HG03108 (cell line): ENCODE results near the gene FBXL20.
"Not testable (repeated sequence)": the region's sequence is repeated elsewhere in the genome, so short reads cannot be mapped to it uniquely, and the experiment has no call there.

Experiments
- ATAC-seq: cut with Tn5 transposase; IDR thresholded peaks from one replicate; pipeline ENCODE4 v1.9.1; 2021; ENCODE audit warnings: moderate library complexity; ENCODE audit not compliant: unreplicated experiment

The FBXL20 gene

DNA sequence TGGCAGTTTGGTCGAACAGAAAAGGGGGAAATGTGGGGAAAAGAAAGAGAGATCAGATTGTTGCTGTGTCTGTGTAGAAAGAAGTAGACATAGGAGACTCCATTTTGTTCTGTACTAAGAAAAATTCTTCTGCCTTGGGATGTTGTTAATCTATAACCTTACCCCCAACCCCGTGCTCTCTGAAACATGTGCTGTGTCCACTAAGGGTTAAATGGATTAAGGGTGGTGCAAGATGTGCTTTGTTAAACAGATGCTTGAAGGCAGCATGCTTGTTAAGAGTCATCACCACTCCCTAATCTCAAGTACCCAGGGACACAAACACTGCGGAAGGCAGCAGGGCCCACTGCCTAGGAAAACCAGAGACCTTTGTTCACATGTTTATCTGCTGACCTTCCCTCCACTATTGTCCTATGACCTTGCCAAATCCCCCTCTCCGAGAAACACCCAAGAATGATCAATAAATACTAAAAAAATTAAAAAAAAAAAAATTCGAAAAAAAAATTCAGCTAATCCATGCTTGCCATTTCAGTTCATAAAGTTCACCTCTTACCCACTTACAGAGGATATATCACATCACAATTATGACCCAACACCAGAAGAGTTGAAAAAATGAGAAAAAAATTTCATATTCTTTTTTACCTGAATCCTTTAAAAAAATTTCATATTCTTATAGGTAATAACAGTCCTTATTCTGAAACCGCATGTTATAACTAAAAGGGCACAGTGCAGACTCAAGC lies 67.2 kb downstream of the FBXL20 start:
- ATAC-seq = not testable (repeated sequence)

DNA sequence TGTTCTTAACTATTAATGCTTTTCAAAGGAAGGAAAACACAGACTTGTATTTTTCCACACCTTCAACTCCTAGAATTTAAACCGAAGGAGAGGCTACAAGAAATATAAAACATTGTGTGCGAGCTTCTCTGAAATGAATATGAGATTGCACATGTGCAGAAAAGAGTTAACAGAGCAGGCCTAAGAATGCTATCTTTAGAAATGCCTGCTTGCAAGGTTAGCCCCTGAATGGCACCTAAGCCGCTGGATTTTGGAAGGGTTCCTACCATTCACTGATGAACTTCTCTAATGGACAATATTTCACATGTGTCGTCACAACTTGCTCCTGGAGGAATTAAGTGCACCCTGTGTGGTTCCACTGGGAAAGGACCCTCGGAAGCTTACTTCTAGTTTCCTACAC lies 69.3 kb downstream of the FBXL20 start:
- no peak for ATAC-seq

DNA sequence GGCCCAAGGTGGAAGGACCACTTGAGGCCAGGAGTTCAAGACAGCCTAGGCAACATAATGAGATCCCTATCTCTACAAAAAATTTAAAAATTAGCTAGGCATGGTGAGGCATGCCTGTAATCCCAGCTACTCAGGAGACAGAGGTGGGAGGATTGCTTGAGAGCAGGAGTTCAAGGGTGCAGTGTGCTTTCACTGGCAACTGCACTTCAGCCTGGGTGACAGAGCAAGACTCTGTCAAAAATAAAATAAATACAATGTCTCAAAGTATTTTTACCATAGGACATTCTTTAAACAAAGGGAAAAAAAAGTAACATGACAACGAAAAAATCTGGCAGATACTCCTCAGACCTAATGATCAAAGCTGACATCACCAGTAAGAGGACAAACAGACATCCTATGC lies 72.6 kb downstream of the FBXL20 start:
- no peak for ATAC-seq

DNA sequence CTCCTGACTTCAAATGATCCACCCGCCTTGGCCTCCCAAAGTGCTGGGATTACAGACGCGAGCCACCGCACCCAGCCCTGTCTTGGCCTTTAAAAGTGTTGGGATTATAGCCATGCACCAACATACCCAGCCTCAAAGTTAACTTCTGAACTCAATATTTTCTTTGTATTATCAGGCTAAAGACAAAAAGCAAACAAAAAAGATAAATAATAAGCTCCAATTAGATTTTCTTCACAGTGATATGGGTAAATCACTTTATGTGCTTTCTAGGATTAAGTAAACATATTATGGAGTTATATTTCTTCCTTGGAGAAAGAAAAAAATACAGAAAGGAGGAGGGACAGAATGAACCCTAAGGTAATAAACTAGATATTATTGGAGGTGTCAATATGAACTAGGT lies 74.3 kb downstream of the FBXL20 start:
- no peak for ATAC-seq

GRCh38 chr17:39325528-39326240 lies 75.7 kb downstream of the FBXL20 start:
- ATAC-seq = no peak

DNA sequence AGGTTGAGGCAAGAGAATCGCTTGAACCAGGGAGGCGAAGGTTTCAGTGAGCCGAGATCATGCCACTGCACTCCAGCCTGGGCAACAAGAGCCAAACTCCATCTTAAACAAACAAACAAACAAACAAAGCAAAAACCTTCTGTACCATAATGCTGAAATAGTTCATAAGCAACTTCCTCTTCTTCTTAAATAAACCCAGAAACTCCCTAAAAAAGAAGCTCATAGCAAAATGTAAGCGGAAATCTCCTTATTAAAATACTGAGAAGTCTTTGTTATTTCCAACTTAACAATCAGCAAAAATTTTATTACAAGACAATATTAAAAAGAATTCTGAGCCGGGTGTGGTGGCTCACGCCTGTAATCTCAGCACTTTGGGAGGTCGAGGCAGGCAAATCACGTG lies 82.8 kb downstream of the FBXL20 start:
- ATAC-seq = no peak

- no peak for ATAC-seq
Observed at GRCh38 chr17:39306509-39307212, 94.8 kb downstream of the FBXL20 start.

GRCh38 chr17:39305978-39306377 lies 95.4 kb downstream of the FBXL20 start:
- ATAC-seq = no peak

DNA sequence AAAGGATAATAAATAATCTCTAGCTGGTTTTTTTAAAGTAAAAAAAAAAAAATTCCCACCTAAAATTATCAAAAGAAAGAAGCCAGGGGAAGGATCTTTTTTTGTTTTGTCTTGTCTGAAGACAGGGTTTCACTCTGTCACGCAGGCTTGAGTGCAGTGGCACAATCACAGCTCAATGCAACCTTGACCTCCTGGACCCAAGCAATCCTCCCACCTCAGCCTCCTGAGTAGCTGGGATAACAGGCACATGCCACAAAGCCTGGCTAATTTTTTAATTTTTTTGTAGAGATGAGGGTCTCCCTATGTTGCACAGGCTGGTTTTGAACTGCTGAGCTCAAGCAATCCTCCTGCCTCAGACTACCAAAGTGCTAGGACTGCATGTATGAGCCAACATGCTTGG lies 97.2 kb downstream of the FBXL20 start:
- ATAC-seq = no peak

GRCh38 chr17:39294060-39294459 lies 107.4 kb downstream of the FBXL20 start:
- ATAC-seq = no peak

GRCh38 chr17:39292546-39292945 lies 108.9 kb downstream of the FBXL20 start:
- not testable (repeated sequence) for ATAC-seq

- not testable (repeated sequence) for ATAC-seq
Observed at GRCh38 chr17:39286513-39286912, 114.9 kb downstream of the FBXL20 start.

- ATAC-seq = no peak
Observed at GRCh38 chr17:39284685-39285084, 116.7 kb downstream of the FBXL20 start.

GRCh38 chr17:39283896-39284295 lies 117.5 kb downstream of the FBXL20 start:
- no peak for ATAC-seq

- no peak for ATAC-seq
Observed at GRCh38 chr17:39283098-39283497, 118.3 kb downstream of the FBXL20 start.

GRCh38 chr17:39281806-39282205 lies 119.6 kb downstream of the FBXL20 start:
- ATAC-seq = no peak

DNA sequence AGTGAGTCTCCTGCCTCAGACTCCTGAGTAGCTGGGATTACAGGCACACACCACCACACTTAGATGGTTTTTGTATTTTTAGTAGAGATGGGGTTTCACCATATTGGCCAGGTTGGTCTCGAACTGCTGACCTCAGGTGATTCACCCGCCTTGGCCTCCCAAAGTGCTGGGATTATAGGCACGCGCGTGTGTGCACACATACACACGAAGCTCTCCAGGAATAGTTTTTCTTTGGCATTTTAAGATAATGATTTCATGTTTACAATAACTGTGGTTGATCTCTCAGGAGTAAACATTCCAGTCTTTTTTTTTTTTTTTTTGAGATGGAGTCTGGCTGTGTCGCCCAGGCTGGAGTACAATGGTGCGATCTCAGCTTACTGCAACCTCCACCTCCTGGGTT lies 123.2 kb downstream of the FBXL20 start:
- not testable (repeated sequence) for ATAC-seq

DNA sequence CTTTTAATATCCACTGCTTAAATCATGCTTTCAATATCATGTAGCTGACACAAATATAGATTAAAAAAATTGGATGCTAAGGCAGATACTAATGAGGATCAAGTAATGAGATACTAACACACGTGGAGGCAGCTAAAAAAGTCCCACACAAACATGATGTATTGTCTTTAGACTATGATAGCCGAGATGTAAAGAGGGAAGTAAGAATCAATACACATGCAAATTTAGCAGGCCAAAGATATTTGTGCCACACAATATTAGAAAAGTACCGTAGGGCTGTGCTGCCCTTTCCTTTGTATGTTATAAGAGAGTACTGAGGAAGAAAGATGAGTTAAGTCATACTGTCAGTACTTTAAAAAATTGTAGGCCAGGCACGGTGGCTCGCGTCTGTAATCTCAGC lies 124.3 kb downstream of the FBXL20 start:
- ATAC-seq = no peak

- no peak for ATAC-seq
Observed at GRCh38 chr17:39276113-39276512, 125.3 kb downstream of the FBXL20 start.

DNA sequence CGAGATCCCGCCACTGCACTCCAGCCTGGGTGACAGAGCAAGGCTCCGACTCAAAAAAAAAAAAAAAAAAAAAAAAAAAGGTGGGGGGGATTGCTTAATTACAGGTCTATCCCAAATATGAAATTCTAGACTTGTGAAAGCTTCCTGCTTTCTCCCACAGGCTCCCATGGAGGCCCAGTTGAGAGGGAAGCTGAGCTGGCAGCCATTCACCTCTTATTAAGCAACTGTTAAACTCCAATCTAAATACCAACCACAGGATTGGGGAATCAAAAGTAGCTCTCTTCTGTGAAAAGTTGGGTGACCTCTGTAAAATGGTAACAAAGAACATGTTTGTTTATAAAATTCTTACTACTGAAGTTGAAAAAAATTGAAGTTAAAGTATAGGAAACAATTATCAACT lies 129.9 kb downstream of the FBXL20 start:
- no peak for ATAC-seq

GRCh38 chr17:39270923-39271322 lies 130.5 kb downstream of the FBXL20 start:
- ATAC-seq = no peak

- ATAC-seq = no peak
Observed at GRCh38 chr17:39264119-39264518, 137.3 kb downstream of the FBXL20 start.
